ENCODE measurements around the gene MEX3C.

Gene MEX3C

DNA sequence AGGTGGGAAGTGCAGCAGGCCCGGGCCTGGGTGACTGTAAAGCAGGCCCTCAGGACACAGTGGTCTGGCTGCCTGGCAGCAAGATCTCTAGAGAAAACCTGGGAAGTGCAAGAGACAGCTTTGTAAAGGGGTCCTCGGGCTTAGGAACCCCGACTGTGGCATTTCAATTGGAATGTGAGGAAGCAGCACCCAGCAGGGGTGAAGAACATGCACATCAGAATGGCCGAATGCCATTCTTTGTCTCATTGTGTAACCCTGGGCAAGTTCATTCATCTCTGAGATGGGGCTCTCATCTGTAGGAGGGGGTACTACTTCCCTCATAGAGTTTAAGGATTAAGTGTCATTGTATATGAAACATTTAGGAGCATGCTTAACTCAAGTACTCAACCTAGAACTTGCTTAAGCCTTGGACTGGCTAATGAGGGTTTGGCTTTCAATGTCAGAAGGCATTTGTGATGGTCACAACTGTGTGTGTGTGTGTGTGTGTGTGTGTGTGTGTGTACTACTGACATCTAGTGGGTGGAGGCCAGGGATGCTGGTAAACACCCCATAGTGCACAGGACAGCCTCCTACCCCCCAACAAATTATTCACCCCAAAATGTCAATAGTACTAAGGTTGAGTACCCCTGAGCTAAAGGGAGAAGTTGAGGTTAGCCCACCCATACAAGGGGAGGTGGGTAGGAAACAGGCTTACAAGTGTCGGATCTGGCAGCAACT is 29.3 kb downstream of the MEX3C start:
- Histone ChIP-seq H3K27ac (ENCODE audit: low read length) (no peak overlapping the region), H3K36me3 (ENCODE audit: control insufficient read depth in 1 of 2, insufficient read depth in 2 of 2, low read length in 2 of 2) (no peaks in the 10 kb centered on the region), H3K9me3 (ENCODE audit: control insufficient read depth in 1 of 2, low read length in 2 of 2) (no peaks in the 10 kb centered on the region), H3K27me3 (ENCODE audit: low read depth, low read length) (no peaks in the 10 kb centered on the region), H3K4me3 (ENCODE audit: low read depth in 1 of 2, low read length in 2 of 2) (no peak overlapping the region), H3K4me1 (ENCODE audit: control insufficient read depth in 1 of 2, insufficient read depth in 2 of 2, low read length in 2 of 2) (no peaks in the 10 kb centered on the region)

GRCh38 chr18:51165296-51165695 is 32.2 kb downstream of the MEX3C start:
- Histone ChIP-seq H3K4me1 (ENCODE audit: control insufficient read depth in 1 of 2, insufficient read depth in 2 of 2, low read length in 2 of 2) (no peaks in the 10 kb centered on the region), H3K27ac (ENCODE audit: low read length) (no peak overlapping the region), H3K27me3 (ENCODE audit: low read depth, low read length) (no peaks in the 10 kb centered on the region), H3K36me3 (ENCODE audit: control insufficient read depth in 1 of 2, insufficient read depth in 2 of 2, low read length in 2 of 2) (no peaks in the 10 kb centered on the region), H3K4me3 (ENCODE audit: low read depth in 1 of 2, low read length in 2 of 2) (no peak overlapping the region), H3K9me3 (ENCODE audit: control insufficient read depth in 1 of 2, low read length in 2 of 2) (no peaks in the 10 kb centered on the region)

GRCh38 chr18:51164761-51165281 is 32.7 kb downstream of the MEX3C start:
- H3K9me3 ChIP-seq (ENCODE audit: control insufficient read depth in 1 of 2, low read length in 2 of 2) = no peaks in the 10 kb centered on the region
- H3K27me3 ChIP-seq (ENCODE audit: low read depth, low read length) = no peaks in the 10 kb centered on the region
- H3K36me3 ChIP-seq (ENCODE audit: control insufficient read depth in 1 of 2, insufficient read depth in 2 of 2, low read length in 2 of 2) = no peaks in the 10 kb centered on the region
- H3K4me1 ChIP-seq (ENCODE audit: control insufficient read depth in 1 of 2, insufficient read depth in 2 of 2, low read length in 2 of 2) = no peaks in the 10 kb centered on the region
- no peak overlapping the region for H3K27ac ChIP-seq (ENCODE audit: low read length)
- H3K4me3 ChIP-seq (ENCODE audit: low read depth in 1 of 2, low read length in 2 of 2) = no peak overlapping the region

- H3K36me3 ChIP-seq (ENCODE audit: control insufficient read depth in 1 of 2, insufficient read depth in 2 of 2, low read length in 2 of 2) = no peaks in the 10 kb centered on the region
- no peaks in the 10 kb centered on the region for H3K27me3 ChIP-seq (ENCODE audit: low read depth, low read length)
Measured at GRCh38 chr18:51164342-51164741, 33.1 kb downstream of the MEX3C start.

DNA sequence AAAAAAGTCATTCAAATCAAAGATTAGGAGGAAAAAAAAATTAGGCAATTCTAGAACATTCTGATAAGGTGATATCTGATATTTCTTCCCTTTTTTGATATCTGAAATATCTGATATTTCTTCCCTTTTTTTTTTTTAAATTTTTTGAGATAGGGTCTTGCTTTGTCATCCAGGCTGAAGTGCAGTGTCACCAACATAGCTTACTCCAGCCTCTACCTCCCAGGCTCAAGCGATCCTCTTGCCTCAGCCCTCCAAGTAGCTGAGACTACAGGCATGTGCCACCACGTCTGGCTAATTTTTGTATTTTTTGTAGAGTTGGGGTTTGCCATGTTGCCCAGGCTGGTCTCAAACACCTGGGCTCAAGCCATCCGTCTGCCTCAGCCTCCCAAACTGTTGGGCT is 33.9 kb downstream of the MEX3C start:
- no peaks in the 10 kb centered on the region for H3K4me1 ChIP-seq (ENCODE audit: control insufficient read depth in 1 of 2, insufficient read depth in 2 of 2, low read length in 2 of 2)
- H3K27ac ChIP-seq (ENCODE audit: low read length) = no peak overlapping the region
- H3K27me3 ChIP-seq (ENCODE audit: low read depth, low read length) = no peaks in the 10 kb centered on the region
- H3K36me3 ChIP-seq (ENCODE audit: control insufficient read depth in 1 of 2, insufficient read depth in 2 of 2, low read length in 2 of 2) = no peaks in the 10 kb centered on the region
- H3K4me3 ChIP-seq (ENCODE audit: low read depth in 1 of 2, low read length in 2 of 2) = no peak overlapping the region
- no peaks in the 10 kb centered on the region for H3K9me3 ChIP-seq (ENCODE audit: control insufficient read depth in 1 of 2, low read length in 2 of 2)

More at GRCh38 chr18:51164342-51164741, 33.1 kb downstream of the MEX3C start:
- Histone ChIP-seq H3K9me3 (ENCODE audit: control insufficient read depth in 1 of 2, low read length in 2 of 2) (no peaks in the 10 kb centered on the region), H3K4me3 (ENCODE audit: low read depth in 1 of 2, low read length in 2 of 2) (no peak overlapping the region), H3K4me1 (ENCODE audit: control insufficient read depth in 1 of 2, insufficient read depth in 2 of 2, low read length in 2 of 2) (no peaks in the 10 kb centered on the region), H3K27ac (ENCODE audit: low read length) (no peak overlapping the region)

GRCh38 chr18:51162617-51163016 is 34.9 kb downstream of the MEX3C start:
- Histone ChIP-seq H3K27ac (ENCODE audit: low read length) (no peak overlapping the region), H3K4me1 (ENCODE audit: control insufficient read depth in 1 of 2, insufficient read depth in 2 of 2, low read length in 2 of 2) (no peaks in the 10 kb centered on the region), H3K9me3 (ENCODE audit: control insufficient read depth in 1 of 2, low read length in 2 of 2) (no peaks in the 10 kb centered on the region), H3K27me3 (ENCODE audit: low read depth, low read length) (no peaks in the 10 kb centered on the region), H3K4me3 (ENCODE audit: low read depth in 1 of 2, low read length in 2 of 2) (no peak overlapping the region), H3K36me3 (ENCODE audit: control insufficient read depth in 1 of 2, insufficient read depth in 2 of 2, low read length in 2 of 2) (no peaks in the 10 kb centered on the region)

DNA sequence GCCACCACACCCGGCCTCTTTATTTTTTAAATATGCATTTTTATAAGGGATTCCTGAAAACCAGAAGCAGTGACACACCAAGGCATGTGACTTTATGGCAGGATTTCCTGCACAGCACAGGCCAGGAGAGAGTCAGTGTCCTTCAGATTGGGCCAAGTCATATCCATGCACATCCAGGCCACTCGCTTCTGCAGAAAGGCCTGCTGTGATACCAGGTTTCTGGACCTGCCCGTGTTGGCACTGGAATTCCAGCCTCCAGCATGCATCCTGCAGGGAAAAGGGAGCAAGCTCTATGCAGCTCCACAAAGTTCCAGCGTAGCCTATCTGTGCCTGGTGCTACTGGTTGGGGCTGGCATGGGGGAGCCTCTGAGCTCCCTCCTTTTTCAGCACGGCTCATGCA is 36.8 kb downstream of the MEX3C start:
- H3K4me3 ChIP-seq (ENCODE audit: low read depth in 1 of 2, low read length in 2 of 2) = no peak overlapping the region
- no peaks in the 10 kb centered on the region for H3K9me3 ChIP-seq (ENCODE audit: control insufficient read depth in 1 of 2, low read length in 2 of 2)
- H3K4me1 ChIP-seq (ENCODE audit: control insufficient read depth in 1 of 2, insufficient read depth in 2 of 2, low read length in 2 of 2) = no peaks in the 10 kb centered on the region
- no peak overlapping the region for H3K27ac ChIP-seq (ENCODE audit: low read length)
- H3K36me3 ChIP-seq (ENCODE audit: control insufficient read depth in 1 of 2, insufficient read depth in 2 of 2, low read length in 2 of 2) = no peaks in the 10 kb centered on the region
- H3K27me3 ChIP-seq (ENCODE audit: low read depth, low read length) = no peaks in the 10 kb centered on the region

DNA sequence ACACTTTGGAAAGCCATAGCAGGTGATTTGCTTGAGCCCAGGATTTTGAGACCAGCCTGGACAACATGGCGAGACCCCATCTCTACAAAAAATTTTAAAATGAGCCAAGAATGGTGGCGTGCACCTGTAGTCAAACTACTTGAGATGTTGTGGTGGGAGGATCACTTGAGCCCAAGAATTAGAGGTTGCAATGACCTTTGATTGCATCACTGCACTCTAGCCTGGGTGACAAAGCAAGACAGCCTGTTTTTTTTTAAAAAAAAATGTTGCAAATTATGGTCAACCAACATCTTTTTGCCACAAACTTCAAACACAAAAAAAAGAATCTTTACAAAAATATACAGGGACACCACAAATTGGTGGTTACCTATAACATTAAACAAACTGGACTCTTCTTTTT is 40.3 kb downstream of the MEX3C start:
- Histone ChIP-seq H3K27ac (ENCODE audit: low read length) (no peak overlapping the region), H3K36me3 (ENCODE audit: control insufficient read depth in 1 of 2, insufficient read depth in 2 of 2, low read length in 2 of 2) (no peaks in the 10 kb centered on the region), H3K4me1 (ENCODE audit: control insufficient read depth in 1 of 2, insufficient read depth in 2 of 2, low read length in 2 of 2) (no peaks in the 10 kb centered on the region), H3K4me3 (ENCODE audit: low read depth in 1 of 2, low read length in 2 of 2) (no peak overlapping the region), H3K9me3 (ENCODE audit: control insufficient read depth in 1 of 2, low read length in 2 of 2) (no peaks in the 10 kb centered on the region), H3K27me3 (ENCODE audit: low read depth, low read length) (no peaks in the 10 kb centered on the region)

- Histone ChIP-seq H3K4me3 (ENCODE audit: low read depth in 1 of 2, low read length in 2 of 2) (no peak overlapping the region), H3K36me3 (ENCODE audit: control insufficient read depth in 1 of 2, insufficient read depth in 2 of 2, low read length in 2 of 2) (no peaks in the 10 kb centered on the region), H3K27me3 (ENCODE audit: low read depth, low read length) (no peaks in the 10 kb centered on the region), H3K9me3 (ENCODE audit: control insufficient read depth in 1 of 2, low read length in 2 of 2) (no peaks in the 10 kb centered on the region), H3K4me1 (ENCODE audit: control insufficient read depth in 1 of 2, insufficient read depth in 2 of 2, low read length in 2 of 2) (no peaks in the 10 kb centered on the region), H3K27ac (ENCODE audit: low read length) (no peak overlapping the region)
Measured at GRCh38 chr18:51154431-51155063, 42.9 kb downstream of the MEX3C start.

GRCh38 chr18:51153659-51154371 is 43.7 kb downstream of the MEX3C start:
- Histone ChIP-seq H3K4me3 (ENCODE audit: low read depth in 1 of 2, low read length in 2 of 2) (no peak overlapping the region), H3K27me3 (ENCODE audit: low read depth, low read length) (no peaks in the 10 kb centered on the region), H3K9me3 (ENCODE audit: control insufficient read depth in 1 of 2, low read length in 2 of 2) (no peaks in the 10 kb centered on the region), H3K36me3 (ENCODE audit: control insufficient read depth in 1 of 2, insufficient read depth in 2 of 2, low read length in 2 of 2) (no peaks in the 10 kb centered on the region), H3K27ac (ENCODE audit: low read length) (no peak overlapping the region), H3K4me1 (ENCODE audit: control insufficient read depth in 1 of 2, insufficient read depth in 2 of 2, low read length in 2 of 2) (no peaks in the 10 kb centered on the region)

All from muscle layer of duodenum (tissue), 2 donors.